Kasumi-1 (cell line): ENCODE data around the gene PDCD1LG2.

ENCODE experiments used
- DNase-seq, 2 experiments: peaks; one replicate each; lab custom pipeline; 2025; lab: John Stamatoyannopoulos, UW

Gene PDCD1LG2

DNA sequence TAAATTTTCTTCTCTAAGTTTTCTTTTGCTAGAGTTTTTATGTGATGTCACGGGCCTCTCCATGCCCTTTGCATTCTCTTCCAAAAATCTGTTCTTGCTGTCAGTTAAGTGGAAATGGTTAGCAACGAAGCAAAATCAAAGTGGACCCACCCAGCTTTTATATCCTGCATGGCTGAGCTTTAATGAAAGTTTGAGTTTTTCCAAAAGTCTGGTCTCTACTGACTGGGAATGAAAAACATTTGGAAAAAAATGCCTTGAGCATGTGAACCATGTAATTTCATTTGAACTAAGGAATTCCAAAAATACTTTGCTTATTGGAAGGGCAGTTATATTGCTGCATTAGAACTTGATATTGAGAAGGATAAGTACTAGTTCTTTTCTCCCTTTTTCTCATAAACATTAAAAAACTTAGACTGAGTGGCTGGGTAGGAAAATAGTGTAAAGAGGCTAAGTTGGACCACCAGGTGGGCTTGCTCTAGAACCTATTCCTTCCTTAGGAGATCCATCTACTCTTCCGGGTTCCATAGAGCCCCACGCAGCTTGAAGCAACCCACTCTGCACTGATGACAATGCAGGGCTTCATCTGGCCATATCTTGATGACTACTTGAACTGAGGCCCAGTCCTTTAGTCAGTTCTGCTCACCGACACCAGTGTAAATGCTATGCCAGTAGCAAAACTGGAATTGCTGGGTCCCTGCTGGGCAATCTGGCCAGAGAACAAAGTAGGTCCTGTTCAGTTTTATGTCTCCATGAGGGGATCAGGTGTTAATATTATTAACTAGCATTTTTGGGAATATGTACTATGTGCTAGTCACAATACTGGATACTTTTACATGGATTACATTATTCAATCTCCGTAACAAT lies 101.2 kb downstream of the PDCD1LG2 start:
- DNase-seq, result no peak

DNA sequence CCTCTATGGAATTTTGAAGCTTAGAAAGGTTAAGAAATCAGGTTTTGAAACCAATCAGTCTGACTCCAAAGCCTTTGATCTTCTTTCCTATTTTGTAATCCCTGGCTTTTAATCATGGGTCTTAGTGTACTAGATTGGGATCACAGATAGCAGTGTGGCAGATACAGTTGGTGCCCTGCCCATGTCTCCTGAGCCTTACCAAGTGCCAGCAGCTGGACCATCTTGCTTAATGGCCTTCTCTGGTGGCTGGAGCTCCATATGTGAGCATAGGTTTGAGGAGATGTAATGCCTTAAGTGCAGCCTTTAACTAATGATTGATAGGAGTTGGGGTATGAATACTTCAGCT lies 101.8 kb downstream of the PDCD1LG2 start:
- no peak for DNase-seq

DNA sequence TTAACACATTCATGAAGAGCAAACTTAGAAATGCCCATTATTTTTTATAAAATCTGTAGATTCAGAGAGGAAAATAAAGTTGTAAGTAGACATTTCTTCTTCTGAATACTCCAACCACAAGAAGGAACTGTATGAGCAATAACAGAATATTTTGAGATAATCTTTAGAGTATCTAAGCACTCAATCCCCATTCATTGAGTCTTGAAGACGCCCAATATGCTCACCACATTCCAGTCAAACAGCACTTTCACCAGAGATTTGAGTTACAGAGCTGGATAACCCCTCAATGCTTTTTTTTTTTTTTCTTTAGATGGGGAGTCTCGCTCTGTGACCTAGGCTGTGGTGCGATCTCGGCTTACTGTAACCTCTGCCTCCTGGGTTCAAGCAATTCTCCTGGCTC lies 103.9 kb downstream of the PDCD1LG2 start:
- no peak for DNase-seq

DNA sequence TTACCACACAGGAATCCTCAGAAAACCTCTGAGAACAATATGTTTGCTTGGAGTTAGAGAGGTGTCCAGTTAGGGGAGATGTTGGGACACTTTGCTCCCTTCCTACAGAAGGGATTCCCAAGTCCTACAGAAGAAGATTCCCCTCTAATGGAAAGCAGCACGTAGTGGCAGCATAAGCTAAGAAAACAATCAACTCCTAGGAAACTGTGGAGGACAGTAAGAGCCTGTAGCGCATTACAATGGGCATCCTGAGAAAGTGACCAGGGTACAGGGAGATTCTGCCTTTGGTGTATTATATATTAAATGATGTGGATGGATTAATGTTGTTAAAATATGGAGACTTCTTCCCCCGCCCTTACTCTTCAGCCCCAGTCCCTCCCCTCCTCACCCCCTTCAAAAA lies 104.7 kb downstream of the PDCD1LG2 start:
- DNase-seq, result no peak

DNA sequence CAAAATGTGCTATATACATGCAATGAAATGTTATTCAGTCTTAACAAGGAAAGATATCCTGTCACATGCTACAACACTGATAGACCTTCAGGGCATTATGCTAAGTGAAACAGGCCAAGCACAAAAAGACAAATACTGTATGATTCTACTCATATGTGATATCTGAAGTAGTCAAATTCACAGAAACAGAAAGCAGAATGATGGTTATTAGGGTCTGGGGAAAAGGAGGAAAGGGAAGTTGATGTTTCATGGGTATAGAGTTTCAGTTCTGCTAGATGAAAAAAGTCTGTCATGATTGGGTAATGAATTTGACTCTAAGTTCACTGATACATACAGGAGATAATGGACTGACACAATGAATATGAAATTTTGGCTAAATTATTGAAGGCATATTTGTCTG lies 107.4 kb downstream of the PDCD1LG2 start:
- DNase-seq, result peak in 1 of 2 experiments; percentile 29

DNA sequence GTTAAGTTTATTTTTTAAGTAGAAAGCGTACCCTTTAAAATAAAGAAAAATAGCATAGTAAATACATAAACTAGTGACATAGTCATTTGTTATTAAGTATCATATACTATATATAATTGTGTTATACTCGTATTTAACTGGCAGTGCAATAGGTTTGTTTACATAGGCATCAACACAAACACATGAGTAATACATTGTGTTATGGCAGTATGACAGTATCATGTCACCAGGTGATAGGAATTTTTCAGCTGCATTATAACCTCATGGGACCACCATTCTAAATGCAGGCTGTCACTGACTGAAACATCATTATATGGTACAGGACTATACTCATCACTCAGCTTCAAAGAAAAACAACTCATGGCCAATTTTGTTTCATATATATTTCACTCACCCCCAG lies 110.2 kb downstream of the PDCD1LG2 start:
- no peak for DNase-seq
